Activated CD8-positive, alpha-beta memory T cell treated with anti-CD3 and anti-CD28 coated beads for 4 hours (primary cell): ENCODE data around the gene SUPT4H1.
"Not testable (repeated sequence)": the region's sequence is repeated elsewhere in the genome, so short reads cannot be mapped to it uniquely, and the experiment has no call there.

Experiments
- DNase-seq, 2 donors: peaks; one replicate each; pipeline ENCODE4 v3.0.0-alpha.2; 2020; ENCODE audit warnings: low read depth in 2 of 2

SUPT4H1 gene

GRCh38 chr17:58351831-58352595, at the start of gene SUPT4H1:
Gene SUPT4H1 (minus strand): TSS chr17:58352201. CDS start chr17:58352135, 66 bp downstream.
- DNase-seq, result peak; percentile 86 to 89

DNA sequence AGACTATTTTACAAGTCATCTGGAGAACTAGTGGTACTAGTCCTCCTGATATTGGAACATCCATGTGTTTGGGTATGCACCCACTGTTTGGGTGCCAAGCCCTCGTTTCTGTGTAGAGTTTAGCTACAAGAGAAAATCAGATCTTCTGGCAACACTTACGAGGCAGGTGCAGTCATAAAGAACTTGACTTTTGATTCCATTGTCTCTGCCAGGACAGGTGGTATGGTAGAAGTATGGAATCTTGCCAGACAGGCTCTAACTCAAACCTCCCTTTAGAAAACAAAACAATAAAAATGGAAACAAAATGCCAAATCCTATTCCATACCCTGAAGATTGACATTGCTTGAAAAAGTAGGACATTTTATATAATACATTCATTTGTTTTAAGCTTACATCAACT, 49.3 kb upstream of the SUPT4H1 start:
- DNase-seq, result no peak

- DNase-seq, result no peak
Measured at GRCh38 chr17:58400826-58401225, 48.8 kb upstream of the SUPT4H1 start.

- no peak for DNase-seq
Measured at GRCh38 chr17:58399974-58400373, 48.0 kb upstream of the SUPT4H1 start.

DNA sequence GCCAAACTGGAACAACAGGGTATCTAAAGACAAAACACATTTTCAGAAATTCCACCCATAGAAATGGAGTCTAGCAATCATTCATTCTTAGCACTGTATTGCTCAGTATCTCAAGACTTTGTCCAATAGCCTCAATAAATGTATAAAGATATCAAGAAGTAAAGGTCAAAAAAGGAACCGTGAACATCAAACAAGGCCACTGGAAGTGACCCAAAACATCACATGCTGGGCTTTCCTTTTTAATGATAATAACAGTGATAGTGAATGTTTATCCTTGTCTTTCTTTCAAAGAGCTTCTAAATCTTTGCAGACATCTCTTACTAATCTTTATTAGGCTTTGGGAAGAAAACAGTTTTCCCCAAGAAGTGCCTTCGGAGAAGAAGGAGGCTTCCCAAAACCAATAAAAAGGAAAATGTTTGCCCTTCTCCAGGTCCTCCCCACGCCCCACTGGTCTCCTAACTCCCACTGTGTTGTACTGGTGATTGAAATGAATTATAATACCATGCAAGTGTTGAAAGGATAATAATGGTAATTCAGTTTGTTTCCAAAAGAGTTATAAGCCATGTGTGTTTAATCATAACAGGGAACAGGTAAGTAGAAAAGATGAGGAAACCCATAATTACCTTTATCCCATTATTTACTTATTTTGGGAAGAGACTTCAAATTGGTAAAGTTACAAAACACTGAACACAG, 46.7 kb upstream of the SUPT4H1 start:
- no peak for DNase-seq

DNA sequence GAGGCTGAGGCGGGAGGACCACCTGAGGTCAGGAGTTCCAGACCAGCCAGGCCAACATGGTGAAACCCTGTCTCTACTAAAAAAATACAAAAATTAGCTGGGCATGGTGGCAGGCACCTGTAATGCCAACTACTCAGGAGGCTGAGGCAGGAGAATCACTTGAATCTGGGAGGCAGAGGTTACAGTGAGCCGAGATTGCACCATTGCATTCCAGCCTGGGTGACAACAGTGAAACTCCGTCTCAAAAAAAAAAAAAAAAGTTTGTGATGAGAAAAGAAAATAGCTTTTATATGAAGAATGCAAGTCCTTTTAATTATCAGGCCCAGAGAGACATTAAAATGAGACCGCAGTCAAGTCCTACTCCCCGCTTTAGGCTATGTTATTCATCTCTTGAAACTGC, 45.4 kb upstream of the SUPT4H1 start:
- DNase-seq, result not testable (repeated sequence)

- no peak for DNase-seq
Measured at GRCh38 chr17:58396173-58396572, 44.2 kb upstream of the SUPT4H1 start.

- no peak for DNase-seq
Measured at GRCh38 chr17:58394534-58395223, 42.7 kb upstream of the SUPT4H1 start.

- DNase-seq, result no peak
Measured at GRCh38 chr17:58391302-58391984, 39.4 kb upstream of the SUPT4H1 start.

GRCh38 chr17:58390884-58391283, 38.9 kb upstream of the SUPT4H1 start:
- no peak for DNase-seq

DNA sequence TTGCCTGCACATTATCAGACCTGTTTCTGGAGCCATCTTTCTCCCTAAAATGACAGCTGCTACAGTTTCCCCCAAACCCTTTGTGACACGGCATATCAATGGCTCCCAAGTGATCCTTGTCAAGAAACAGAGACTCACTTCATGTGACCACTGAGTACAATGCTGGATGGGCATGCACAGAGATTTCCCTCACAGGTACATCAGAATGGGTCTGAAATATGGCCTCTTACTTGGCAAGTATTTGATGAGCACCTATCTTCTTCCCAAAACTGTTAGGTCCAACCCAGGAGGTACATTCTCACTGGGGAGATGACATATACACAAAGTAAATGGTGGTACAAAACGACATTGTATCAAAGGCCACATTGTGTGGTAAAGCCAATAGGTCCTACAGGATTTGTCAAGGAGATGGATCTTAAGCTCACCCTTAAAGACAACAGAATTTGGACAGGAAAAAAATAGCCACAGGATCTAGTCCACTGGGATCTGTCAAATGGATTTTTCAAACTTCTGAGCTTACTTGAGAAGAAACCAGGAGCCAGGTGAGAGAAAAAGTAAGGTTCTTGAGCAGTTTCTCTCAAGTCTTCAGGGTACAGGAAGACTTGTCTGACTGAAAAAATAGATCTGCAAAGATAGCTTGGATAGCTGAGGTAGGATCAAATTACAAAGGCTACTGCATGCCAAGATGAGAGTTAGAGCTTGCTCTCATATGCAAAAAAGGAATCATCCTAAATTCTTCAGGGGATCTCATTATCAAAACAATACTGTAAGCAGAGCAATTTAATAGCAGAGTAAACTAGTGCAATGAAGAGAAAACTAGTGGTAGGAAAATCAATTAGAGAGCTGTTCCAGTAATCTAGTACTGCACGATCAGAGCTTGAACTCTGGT, 36.5 kb upstream of the SUPT4H1 start:
- no peak for DNase-seq

GRCh38 chr17:58387834-58388233, 35.8 kb upstream of the SUPT4H1 start:
- peak in 1 of 2 donors; percentile 3 for DNase-seq

DNA sequence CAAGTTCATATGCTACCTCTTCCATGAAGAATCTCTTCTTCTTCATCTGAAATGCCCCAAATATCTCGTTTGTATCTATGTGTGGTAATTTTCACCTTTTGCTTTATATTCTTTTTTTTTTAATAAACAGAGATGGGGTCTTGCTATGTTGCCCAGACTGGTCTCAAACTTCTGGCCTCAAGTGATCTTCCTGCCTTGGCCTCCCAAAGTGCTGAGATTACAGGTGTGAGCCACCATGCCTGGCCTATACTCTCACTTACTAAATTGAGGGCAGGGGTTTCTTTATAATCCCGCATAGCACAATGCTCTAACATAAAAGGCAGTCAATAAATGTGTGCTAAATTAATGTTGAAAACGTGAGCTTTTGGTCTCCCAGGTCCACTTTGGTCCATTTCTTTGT, 34.7 kb upstream of the SUPT4H1 start:
- no peak for DNase-seq

DNA sequence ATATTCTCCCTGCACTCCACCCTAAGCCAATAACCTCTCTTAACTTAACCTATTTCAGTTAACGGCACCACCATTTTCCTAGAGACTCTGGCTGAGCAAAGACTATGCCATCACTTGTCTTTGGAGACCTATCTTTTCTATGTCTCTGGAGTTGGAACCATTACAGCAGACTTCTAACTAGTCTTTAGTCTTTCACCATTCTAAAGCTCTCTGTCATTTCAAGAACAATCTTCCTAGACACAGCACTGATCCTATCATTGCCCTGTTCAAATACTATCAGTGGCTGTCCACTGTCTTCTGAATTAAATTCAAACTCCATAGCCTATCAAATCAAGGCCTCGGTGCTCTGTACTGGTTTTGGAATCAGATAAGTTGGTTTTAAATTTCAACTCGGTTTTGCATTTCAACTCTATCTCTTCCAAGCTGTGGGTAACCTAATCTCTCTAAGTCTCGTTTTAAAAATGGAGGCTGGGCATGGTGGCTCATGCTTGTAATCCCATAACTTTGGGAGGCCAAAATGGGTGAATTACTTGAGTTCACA, 33.4 kb upstream of the SUPT4H1 start:
- no peak for DNase-seq

DNA sequence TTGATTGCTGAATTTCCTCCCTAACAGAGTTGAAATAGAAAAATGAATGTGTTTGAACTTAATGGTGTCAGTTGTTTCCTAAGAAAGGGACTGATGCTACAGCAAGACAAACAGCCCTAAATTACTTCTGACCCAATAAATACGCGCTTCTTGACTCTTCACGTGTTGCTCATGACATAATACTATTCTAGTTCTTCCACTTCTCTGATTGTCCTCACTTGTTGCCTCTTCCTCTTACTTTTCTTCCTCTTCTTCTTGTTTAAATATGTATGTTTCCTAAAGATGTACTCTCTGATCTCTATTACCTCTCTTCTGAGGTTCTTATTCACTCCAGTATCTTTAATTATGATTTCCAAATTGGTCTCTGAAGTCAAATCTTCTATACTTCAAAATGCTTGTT, 32.9 kb upstream of the SUPT4H1 start:
- no peak for DNase-seq

GRCh38 chr17:58383892-58384462, 32.0 kb upstream of the SUPT4H1 start:
- DNase-seq, result no peak

DNA sequence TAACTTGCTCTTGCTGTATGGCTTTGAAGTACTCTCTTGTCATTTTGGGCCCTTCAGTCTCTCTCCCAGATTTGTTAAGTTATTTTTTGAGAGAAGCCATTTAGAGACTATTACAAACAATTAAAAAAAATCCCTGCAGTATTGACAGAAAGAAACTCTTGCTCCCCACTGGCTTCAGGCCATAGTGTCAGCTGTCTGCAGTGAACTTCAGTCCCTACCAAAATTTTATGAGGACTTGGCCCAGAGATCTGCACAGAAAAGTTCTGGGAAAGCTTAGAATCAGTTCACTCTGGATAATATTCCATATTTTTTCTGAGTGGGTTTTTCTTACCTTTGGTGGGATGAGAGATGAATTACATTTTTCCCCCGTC, 30.9 kb upstream of the SUPT4H1 start:
- DNase-seq, result no peak

DNA sequence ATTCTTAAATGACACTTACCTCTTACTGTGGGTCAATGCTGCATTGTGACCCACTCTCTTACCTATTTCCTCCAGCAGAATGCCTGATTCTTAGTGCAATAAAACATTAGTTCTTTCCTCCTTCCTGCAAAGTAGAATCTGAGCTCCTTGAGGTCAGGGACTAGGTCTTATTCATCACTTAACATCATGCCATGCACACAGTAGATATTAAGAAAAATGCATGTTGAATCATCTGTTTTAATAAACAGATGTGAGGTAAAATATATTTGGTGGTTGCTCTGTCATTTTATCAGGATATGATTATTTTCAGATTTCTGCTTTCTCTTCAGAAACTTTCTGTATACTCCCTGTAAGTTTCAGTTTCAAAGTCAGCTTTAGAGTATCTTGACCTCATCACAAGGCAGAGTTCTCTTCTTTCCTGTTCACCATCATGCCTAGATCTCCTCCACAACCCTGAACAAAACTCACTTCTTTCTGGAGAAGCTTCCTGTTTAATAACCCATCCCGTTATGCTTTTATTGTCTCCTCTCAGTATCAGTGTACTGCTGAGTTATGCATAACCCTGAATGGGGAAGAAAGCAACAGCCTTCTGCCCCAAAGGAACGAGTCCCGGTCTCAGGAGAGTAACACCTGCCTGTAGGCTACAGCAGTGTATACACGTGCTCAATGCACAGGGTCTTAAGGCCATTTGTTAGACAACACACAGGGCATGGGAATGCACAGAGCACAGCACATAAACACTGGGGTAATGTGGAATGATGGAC, 30.3 kb upstream of the SUPT4H1 start:
- no peak for DNase-seq

- no peak for DNase-seq
Measured at GRCh38 chr17:58381124-58382035, 29.4 kb upstream of the SUPT4H1 start.
